ENCODE measurements around the gene FAIM2. TPM values are rescaled to one million over a fixed set of nuclear protein-coding genes. Genes with fewer than 3 reads are reported as not detected.

The FAIM2 gene
- total RNA-seq, 1 experiment from 2014 or later, result not detected

DNA sequence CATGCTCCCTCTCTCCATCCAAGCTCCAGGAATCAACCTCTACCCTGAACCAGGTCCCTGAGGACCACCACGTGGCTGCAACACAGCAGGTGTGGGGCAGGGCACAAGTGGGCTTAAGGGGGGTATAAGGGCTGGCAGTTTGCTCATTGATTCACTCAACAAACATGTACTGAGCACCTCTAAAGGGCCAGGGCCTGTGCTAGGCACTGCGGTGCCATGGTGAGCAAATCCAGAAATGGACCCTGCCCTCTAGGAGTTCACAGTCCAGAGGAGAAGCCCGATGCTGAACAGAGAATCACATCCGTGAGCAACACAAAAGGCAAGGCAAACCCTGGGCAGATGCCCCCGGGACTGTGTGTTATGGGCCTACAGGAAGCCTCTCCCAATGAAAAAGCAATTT is 40.3 kb upstream of the FAIM2 start:
- no peaks in the 10 kb centered on the region for H3K36me3 ChIP-seq (replicated peaks; ENCODE audit: control insufficient read depth, insufficient read depth, low read length)
- peaks cover 1% of the 10 kb centered on the region for H3K27me3 ChIP-seq (ENCODE audit: control insufficient read depth, insufficient read depth, low read length)
- H3K4me3 ChIP-seq (ENCODE audit: insufficient read depth, low read depth, low read length), result no peak overlapping the region
- DNase-seq, result no peak

DNA sequence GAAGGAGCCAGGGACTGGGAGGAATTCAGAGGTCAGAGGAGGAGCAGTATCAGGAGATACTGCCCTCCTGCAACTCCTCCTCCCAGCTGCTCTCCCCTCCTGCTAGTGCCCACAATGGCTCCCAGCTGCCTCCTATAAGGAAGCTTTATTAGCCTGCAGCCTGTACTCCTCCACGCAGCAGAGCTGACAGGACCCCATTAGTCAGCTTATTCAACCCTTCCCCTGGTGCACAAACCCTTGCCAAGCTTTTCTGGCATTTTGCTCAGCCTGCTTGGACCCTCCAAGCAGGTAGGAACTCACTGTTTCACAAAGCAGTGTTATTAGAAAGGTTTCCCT is 39.9 kb upstream of the FAIM2 start:
- no peak for DNase-seq
- peaks cover 1% of the 10 kb centered on the region for H3K27me3 ChIP-seq (ENCODE audit: control insufficient read depth, insufficient read depth, low read length)

DNA sequence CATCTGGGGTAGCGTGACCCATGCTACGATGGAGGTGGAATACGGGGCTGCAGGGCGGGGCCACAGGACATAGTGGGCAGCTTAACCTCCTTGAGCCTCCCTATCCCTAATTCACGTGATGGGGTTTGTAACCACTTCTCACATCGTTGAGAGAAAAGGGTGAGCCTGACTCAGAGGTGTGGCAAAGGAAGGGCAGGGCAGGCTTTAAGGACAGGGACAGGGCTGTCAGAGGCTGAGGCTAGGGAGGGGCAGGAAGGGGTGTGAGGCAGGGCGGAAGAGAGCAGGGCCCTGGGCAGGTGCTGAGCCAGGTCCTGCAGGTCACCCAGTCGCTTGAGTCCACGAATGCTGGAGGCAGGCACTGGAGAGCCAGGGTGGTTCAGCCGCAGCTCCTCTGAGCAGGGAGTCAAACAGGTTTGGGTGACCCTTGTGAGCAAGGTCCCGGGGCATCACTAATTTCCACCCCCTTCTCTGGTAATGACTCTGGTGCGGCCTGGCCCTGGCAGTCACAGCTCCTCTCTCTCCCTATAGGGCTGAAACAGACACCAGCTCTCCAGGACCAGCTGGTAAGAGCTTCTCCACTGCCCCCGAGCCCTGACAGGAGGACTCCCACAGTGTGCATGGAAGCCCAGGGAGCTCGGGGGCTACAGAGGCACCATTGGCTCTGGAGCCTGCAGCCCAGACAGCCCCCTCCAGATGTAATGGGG is 39.4 kb upstream of the FAIM2 start:
- Histone ChIP-seq H3K4me3 (ENCODE audit: insufficient read depth, low read depth, low read length) (no peak overlapping the region), H3K27me3 (ENCODE audit: control insufficient read depth, insufficient read depth, low read length) (peaks cover 1% of the 10 kb centered on the region), H3K36me3 (replicated peaks; ENCODE audit: control insufficient read depth, insufficient read depth, low read length) (no peaks in the 10 kb centered on the region)
- DNase-seq, result no peak

More for the DNA sequence above, 39.9 kb upstream of the FAIM2 start:
- no peaks in the 10 kb centered on the region for H3K36me3 ChIP-seq (replicated peaks; ENCODE audit: control insufficient read depth, insufficient read depth, low read length)
- H3K4me3 ChIP-seq (ENCODE audit: insufficient read depth, low read depth, low read length), result no peak overlapping the region

DNA sequence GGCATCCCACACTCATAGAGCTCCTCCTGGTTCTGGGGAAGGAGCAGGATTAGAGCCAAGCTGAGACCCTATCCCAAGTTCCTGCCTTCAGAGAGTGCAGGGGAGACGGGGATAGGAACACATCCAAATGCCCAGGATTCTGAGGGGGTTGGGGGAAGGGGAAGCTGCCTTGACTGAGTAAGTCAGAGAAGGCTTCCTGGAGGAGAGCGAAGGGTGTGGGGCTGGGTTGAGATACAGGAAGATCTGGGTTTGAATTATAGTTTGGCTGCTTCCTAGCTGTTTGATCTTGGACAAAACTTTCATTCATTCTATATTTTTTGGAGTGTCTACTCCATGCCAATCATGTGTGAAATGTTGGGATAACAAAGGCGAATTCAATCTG is 38.8 kb upstream of the FAIM2 start:
- H3K36me3 ChIP-seq (replicated peaks; ENCODE audit: control insufficient read depth, insufficient read depth, low read length), result no peaks in the 10 kb centered on the region
- H3K27me3 ChIP-seq (ENCODE audit: control insufficient read depth, insufficient read depth, low read length), result peaks cover 1% of the 10 kb centered on the region
- no peak overlapping the region for H3K4me3 ChIP-seq (ENCODE audit: insufficient read depth, low read depth, low read length)
- no peak for DNase-seq

DNA sequence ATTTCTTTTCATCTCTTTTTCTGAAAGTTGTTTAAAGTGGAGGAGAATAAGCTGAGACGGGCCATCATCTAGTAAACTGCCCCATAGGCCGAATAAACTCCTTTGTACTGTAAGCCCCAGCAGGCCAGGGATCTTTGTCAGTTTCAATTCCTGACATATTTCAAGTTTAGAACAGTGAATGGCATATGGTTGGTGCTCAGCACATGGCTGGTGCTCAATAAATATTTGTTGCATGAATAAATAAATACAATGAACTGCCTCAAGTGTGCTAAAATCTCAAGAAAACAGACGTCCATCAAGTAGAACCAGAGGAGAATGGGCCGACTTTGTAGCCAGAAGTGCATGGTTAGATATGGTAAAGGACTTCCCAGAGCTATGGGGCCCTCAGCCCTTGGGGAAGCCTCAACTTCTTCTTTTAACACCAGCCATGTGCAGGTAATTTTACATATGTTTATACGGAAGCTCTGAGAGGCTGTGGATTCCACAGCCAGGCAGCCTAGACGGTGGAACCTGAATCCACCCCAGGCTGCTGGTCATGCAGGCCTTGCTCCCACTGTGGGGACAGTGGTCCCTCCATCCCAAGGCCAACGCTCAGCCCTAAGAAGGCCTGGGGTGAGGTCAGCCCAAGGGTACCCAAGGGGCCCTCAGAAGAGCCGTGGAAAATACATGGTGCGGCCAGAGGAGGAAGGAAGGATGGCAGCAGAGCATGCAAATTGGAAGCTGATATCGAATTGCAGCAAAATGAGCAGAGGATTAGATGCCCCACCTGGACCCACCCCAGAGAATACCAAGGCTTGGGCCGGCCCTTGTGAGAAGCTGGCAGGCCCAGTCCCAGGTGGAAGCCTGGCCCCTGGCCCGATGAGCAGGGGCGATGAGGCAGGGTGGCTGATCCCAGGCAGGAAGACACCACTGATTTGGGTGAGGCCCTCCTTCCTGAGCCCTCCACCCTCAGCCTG is 38.1 kb upstream of the FAIM2 start:
- Histone ChIP-seq H3K27me3 (ENCODE audit: control insufficient read depth, insufficient read depth, low read length) (peaks cover 1% of the 10 kb centered on the region), H3K36me3 (replicated peaks; ENCODE audit: control insufficient read depth, insufficient read depth, low read length) (no peaks in the 10 kb centered on the region), H3K4me3 (ENCODE audit: insufficient read depth, low read depth, low read length) (no peak overlapping the region)
- no peak for DNase-seq

DNA sequence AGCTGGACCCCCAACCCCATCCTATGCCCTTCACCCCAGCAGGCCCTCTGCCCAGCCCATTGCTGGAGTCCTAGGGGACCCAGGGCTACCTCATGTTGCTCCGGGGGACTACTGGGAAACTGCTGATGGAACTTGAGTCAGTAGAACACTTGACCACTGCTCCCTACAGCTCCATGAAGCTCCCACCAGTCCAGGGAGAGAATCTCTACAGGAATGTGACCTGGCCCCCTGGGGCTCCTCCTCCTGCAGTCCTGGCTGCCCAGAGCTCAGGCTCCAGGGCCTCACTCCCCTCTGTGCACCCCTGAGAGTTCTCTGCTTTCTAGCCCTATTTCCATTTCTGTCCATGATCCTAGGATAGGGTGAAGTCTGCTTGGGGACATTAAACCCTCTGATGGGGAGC is 36.0 kb upstream of the FAIM2 start:
- Histone ChIP-seq H3K4me3 (ENCODE audit: insufficient read depth, low read depth, low read length) (no peak overlapping the region), H3K36me3 (replicated peaks; ENCODE audit: control insufficient read depth, insufficient read depth, low read length) (no peaks in the 10 kb centered on the region), H3K27me3 (ENCODE audit: control insufficient read depth, insufficient read depth, low read length) (peaks cover under 1% of the 10 kb centered on the region)
- DNase-seq, result no peak

DNA sequence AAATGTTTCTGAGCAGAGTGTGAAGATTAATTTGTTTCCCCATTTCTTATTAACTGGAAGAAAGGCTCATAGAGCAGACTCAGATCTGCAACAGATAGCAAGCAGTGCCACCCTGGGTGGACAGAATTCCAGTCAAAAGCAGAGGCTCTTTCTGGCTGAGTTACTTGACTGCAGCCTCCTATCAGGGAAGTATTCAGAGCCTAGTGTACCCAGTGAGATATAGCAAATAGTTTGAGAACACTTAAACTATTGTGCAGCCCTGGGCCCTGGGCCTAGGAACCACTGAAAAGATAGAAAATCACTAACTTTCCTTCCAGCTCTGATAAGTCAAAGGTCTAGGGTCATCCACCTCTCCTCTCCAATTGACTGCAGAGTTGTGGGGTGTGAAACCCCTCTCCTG is 35.6 kb upstream of the FAIM2 start:
- Histone ChIP-seq H3K27me3 (ENCODE audit: control insufficient read depth, insufficient read depth, low read length) (no peaks in the 10 kb centered on the region; the same call in 1 of the 2 replicates), H3K36me3 (replicated peaks; ENCODE audit: control insufficient read depth, insufficient read depth, low read length) (no peaks in the 10 kb centered on the region), H3K4me3 (ENCODE audit: insufficient read depth, low read depth, low read length) (no peak overlapping the region)
- DNase-seq, result no peak

DNA sequence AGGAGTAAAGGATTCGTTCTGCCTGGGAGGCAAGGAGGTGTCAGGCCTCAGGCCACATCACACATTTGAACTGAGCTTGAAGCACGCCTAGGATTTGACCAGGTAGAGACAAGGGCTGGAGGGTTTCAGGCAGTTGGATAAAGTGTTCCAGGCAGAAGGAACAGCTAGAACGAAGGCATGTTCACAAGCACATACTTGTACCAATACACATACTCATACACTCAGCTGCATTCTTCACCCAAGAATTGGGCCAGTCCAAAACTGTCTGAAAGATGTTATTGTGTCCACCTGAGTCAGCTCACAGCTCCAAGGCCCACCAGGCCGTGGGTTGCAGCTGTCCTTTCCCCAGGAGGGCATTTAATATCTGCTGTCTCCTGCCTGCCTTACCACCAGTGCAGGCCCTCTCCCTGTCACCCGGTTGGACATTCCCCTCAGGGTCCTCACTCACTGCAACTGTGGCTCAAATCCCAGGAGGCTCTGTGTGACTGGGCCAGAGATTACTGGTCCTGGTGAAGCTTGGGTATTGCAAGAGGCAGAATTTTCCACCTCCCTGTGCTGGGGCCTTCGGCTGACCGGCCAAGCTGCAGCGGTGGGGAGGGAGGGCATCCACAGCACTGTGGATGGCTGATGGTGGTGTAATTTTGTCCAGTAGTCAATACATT is 34.1 kb upstream of the FAIM2 start:
- no peaks in the 10 kb centered on the region for H3K27me3 ChIP-seq (ENCODE audit: control insufficient read depth, insufficient read depth, low read length)
- H3K4me3 ChIP-seq (ENCODE audit: insufficient read depth, low read depth, low read length), result no peak overlapping the region
- no peak for DNase-seq
- H3K36me3 ChIP-seq (replicated peaks; ENCODE audit: control insufficient read depth, insufficient read depth, low read length), result no peaks in the 10 kb centered on the region

DNA sequence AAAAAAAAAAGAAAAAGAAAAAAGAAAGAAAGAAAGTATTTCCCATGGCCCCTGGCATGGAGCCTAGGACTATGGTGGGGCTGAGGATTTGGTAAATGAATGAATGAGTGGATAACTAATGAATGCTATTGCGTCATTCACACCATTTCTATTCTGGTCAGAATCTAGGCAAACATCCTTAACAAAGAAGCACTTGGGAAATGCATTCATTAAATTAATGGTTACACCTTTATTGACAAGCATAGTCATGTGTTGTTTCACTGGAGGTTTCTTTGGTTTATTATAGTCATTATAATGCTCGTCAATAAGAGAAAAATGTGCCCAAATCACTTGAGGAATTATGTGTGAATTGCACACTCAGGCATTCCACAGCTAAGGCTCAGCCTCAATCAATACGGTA is 33.2 kb upstream of the FAIM2 start:
- Histone ChIP-seq H3K36me3 (replicated peaks; ENCODE audit: control insufficient read depth, insufficient read depth, low read length) (no peaks in the 10 kb centered on the region), H3K27me3 (ENCODE audit: control insufficient read depth, insufficient read depth, low read length) (no peaks in the 10 kb centered on the region), H3K4me3 (ENCODE audit: insufficient read depth, low read depth, low read length) (no peak overlapping the region)
- no peak for DNase-seq

DNA sequence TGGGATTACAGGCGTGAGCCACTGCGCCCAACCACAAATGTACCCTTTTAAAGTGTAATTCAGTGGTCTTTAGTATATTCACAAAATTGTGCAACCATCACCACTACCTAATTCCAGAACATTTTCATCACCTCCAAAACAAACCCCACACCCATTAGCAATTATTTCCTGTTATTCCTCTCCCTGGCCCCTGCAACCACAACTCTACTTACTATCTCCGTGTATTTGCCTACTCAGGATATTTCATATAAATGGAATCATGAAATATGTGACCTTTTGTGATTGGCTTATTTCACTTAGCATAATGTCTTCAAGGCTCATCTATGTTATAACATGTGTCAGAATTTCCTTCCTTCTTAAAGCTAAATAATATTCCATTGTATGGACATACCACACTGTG is 30.8 kb upstream of the FAIM2 start:
- H3K27me3 ChIP-seq (ENCODE audit: control insufficient read depth, insufficient read depth, low read length), result no peaks in the 10 kb centered on the region
- H3K36me3 ChIP-seq (replicated peaks; ENCODE audit: control insufficient read depth, insufficient read depth, low read length), result no peaks in the 10 kb centered on the region
- no peak overlapping the region for H3K4me3 ChIP-seq (ENCODE audit: insufficient read depth, low read depth, low read length)
- DNase-seq, result no peak

DNA sequence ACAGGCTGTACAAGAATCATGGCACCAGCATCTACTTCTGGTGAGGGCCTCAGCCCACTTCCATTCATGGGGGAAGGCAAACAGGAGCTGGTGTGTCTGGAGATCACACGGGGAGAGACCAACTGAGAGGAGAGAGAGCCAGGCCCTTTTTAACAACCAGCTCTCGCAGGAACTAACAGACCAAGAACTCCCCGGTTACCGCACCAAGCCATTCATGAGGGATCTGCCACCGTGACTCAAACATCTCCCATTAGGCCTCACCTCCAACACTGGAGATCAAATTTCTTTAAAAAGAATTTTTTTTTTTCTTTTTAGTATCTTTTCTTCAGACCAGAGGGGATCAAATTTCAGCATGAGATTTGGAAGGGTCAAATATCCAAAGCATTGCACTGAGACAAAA is 30.1 kb upstream of the FAIM2 start:
- Histone ChIP-seq H3K36me3 (replicated peaks; ENCODE audit: control insufficient read depth, insufficient read depth, low read length) (no peaks in the 10 kb centered on the region), H3K27me3 (ENCODE audit: control insufficient read depth, insufficient read depth, low read length) (no peaks in the 10 kb centered on the region), H3K4me3 (ENCODE audit: insufficient read depth, low read depth, low read length) (no peak overlapping the region)
- no peak for DNase-seq

DNA sequence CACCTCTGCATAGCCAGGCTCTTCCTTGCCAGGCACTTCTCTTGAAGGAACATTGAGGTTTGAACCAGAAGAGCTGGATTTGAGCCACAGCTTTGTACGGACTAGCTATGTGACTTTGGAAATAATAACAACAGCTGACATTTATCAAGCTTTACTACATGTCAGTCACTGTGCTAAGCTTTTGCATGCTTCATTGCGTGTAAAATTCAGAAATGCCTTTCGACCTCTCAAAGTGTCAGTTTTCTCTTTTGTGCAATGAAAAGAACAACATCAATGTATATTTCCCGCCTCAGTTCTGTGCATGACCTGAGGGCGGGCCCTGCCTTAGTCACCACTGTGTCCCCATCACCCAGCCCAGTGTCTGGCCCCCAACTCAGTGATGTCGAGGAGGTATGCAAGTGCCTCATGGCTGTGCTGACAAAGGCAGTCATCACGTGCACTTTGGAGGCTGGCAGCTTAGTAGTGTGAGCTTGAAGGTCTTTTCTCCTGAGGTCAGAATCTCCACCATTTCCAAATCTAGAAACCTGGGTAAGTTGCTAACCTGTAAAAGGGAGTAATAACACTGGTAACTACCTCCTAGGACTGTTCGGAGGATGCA is 28.9 kb upstream of the FAIM2 start:
- no peak for DNase-seq

DNA sequence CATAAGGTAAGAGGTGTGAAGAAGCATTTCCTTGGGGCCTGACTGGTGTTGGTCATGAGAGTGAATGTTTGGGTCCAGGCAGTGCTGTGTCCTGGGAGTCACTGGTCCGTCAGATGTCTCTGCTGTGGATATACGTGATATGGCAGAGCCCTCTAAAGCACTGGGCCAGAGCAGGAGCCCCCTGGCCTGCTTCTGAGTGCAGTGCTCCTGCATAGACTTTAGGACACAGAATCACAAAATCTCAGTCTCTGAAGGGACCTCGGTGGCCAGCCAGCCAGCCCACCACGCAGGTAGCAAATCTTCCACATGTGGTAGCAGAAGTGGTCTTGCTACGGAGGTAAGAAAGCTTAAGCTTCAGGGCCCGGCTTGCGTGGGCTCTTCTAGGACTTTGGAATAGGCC is 28.3 kb upstream of the FAIM2 start:
- Histone ChIP-seq H3K4me3 (ENCODE audit: insufficient read depth, low read depth, low read length) (no peak overlapping the region), H3K36me3 (replicated peaks; ENCODE audit: control insufficient read depth, insufficient read depth, low read length) (no peaks in the 10 kb centered on the region), H3K27me3 (ENCODE audit: control insufficient read depth, insufficient read depth, low read length) (no peaks in the 10 kb centered on the region)
- DNase-seq, result no peak

More for the DNA sequence above, 28.9 kb upstream of the FAIM2 start:
- Histone ChIP-seq H3K36me3 (replicated peaks; ENCODE audit: control insufficient read depth, insufficient read depth, low read length) (no peaks in the 10 kb centered on the region), H3K27me3 (ENCODE audit: control insufficient read depth, insufficient read depth, low read length) (no peaks in the 10 kb centered on the region), H3K4me3 (ENCODE audit: insufficient read depth, low read depth, low read length) (no peak overlapping the region)

DNA sequence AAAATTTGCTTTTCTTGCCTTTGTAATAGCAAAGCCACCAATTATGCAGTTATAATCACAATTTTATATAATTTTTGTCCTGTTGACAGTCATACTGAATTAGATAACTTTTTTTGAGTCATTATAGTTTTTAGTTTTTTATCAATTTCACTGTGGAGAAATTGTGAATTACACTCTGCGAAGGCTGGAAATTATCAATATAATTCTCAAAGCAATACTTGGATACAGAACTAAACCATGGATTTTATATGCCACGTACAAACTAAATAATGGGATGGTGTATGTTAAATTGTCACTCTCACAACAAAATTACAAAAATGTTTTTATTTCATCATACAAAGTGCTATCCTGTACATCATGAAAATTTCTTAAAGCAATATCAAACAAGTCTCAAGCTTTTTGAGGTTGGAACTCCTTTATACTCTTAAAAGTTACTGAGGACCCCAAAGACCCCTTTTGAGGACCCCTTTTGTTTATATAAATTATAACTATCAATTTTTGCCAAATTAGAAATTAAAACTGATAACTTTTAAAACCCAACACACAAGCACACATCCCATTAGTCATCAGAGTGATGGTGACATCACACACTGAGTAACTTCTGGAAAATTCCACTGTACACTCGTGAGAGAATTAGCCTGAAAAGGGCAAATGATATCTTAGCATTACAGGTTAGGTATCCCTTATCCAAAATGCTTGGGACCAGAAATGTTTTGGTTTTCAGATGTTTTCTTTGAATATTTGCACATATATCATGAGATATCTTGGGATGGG is 27.0 kb upstream of the FAIM2 start:
- Histone ChIP-seq H3K4me3 (ENCODE audit: insufficient read depth, low read depth, low read length) (no peak overlapping the region), H3K36me3 (replicated peaks; ENCODE audit: control insufficient read depth, insufficient read depth, low read length) (no peaks in the 10 kb centered on the region), H3K27me3 (ENCODE audit: control insufficient read depth, insufficient read depth, low read length) (no peaks in the 10 kb centered on the region)
- no peak for DNase-seq
